ENCODE results near the gene PEPD.
A peak's percentile ranks its signal among the peaks of the same experiment; 100 is the strongest.

The PEPD gene

DNA sequence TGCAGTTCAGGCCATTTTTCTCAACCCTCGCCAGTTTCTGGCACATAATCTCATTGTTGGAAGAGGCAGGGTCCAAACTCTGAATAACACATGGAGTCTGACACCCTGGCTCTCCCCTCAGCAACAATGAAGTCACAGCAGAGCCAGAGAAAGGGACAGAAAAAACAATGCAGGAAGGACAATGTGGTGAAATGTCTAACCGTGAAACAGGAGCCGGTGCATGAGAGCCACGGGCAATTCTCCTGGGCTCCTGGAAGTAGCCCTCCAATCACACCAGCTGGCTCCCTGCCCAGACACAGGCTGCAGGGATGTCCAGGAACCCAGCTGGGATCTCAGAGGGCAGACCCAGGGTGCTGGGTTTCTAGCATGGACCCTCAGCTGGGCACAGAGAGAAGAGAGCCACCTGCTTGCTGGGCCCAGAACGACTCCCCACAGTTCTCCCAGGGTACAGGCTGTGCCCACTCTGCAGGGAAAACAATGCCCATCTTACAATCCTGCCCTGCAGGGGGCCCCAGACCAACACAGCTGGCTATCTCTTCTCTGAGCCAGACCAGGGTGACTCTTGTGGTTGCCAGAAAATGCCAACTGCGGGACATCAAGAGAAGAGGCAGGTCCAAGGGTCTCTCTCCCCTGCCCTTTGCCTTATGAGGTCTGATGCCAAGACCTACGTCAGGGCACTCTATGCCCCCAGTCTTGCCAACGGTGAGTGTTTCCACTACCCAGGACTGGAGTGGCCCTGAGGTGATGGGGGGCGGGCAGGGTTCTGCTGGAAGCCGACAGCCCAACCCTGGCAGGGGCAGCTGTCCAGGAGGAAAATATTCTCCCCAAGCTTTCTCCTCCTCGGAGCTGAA is 83.5 kb downstream of the PEPD start:
- DNase-seq (ENCODE audit: low read depth), result no peak

DNA sequence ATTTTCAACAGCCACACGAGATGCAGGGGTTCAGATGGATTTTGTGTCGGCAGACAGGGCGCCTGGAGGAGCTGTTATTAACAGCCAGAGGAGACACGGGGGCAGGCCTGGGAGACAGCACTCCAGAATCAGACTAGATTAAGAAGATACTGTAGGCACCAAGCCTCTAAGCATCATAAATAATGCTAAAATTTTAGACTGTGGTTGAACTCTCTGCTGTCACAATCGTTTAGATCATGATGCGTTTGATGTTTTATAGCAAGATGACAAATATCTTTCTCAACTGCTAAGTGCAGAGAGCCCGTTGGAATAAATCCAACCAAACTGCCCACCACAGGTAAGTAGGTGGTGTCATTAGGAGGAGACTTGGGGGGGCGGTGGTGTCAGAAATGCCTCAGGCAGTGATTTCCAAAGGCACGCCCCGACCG is 84.2 kb downstream of the PEPD start:
- DNase-seq (ENCODE audit: low read depth), result no peak

DNA sequence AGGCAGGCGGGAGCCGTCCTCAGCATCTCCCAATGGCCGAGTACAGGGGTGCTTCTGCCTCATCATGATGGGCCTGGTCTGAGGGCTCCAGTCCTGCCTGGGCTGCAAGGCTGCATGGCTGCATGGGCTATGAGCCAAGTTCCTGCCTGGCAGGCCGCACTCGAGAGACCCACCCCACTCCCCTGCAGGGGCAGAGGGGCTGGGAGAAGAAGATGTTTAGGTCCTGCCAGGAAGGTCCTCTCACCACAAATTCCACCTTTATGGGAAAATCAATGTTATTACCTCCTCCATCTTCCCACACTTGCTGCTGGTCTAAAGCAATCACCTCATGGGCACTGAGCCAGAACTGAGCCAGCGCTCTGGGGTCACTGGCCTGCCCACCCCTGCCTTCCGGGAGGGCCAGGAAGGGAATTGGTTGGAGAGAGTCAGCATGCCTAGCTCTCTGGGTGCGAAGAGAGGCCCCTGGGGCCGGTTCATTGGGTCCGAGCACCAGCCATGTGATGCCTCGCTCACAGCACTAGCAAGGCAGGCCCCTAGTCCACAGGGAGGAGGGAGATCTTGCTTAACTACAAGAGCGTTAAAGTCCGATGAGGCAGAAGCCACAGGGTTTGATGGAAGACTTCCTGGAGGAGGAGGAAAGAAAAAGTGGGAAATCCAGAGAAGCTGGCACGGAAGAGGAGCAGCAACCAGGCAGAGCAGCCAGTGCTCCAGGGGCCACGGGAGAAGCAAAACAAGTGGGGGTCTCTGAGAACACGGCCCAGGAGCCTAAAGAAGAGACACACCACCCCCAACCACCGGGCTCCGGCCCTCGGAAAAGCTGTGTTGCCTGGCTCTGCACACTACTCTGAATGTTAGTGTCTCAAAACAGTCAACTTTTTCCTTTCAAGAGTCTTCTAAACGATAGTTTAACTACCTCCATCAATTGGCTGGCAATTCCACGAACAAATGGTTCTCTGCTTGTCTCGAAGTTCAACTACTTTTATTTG is 84.9 kb downstream of the PEPD start:
- no peak for DNase-seq (ENCODE audit: low read depth)

DNA sequence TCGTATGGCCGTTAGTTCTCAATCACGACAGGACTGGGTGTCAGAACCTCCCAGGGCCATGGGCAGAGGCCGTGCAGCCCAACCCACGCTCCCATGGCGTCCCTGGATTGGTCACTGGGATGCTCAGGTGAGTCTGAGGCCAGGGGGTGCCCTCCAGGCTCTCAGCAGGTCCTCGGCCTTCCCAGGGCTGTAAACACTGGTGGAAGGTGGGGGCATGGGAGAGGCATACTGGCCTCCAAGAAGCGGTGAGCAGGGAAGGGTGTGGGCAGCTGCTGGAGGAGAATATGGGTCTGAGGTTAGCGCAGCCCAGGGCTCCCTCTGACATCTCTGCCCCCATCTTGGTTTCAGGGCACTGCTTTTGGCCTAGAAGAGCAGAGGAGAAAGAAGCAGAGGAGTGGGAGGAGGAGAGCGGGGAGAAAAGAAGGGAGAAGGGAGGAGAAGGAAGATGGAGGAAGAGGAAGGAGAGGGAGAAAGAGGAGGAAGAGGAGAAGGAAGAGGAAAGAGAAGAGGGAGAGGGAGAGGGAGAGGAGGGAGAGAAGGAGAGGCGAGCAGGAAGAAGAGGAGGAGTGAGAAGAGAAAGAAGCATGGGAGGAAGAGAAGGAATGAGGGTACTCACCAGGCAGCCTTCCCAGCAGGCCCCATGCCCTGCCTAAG is 85.8 kb downstream of the PEPD start:
- no peak for DNase-seq (ENCODE audit: low read depth)

GRCh38 chr19:33434886-33435705 is 86.5 kb downstream of the PEPD start:
- no peak for DNase-seq (ENCODE audit: low read depth)

DNA sequence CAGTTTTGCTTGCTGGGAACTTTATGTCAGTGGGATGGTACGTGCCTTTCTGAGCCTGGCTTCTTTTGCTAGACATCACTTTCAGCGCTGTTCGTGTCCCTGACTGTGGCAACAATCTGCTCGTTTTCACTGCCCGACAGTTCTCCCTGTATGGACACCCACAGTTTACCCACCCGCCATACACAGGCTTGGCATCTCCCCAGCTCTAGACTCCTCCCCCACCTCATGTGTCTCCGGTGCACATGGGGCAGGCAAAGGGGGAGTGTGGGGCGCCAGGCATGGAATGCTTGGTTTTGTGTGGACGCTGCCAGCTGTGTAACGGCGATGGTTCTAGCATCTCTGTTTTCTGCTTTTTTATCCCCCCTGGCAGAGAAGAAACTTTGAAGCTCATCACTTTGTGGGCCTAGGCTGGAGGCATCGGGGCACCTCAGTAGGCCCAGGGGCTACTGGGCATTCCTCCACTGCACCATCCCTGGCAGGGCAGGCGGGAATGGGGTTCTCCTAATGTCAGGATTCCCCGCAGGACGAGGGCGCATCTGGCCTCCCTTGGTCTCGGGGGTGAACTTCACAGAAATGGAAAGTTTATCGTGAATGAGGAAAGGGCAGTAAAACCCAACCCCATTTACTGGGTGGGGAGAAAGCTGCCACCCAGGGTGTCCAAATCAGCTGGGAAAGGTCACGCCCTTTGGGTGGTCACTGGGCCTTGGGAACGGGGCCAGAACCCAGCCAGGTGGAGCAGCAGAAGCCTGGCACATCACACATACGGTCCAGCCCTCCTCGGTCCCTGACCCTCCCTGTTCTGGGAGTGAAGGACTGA is 87.3 kb downstream of the PEPD start:
- DNase-seq (ENCODE audit: low read depth), result no peak

- no peak for DNase-seq (ENCODE audit: low read depth)
These were observed 89.0 kb downstream of the PEPD start for GRCh38 chr19:33432446-33433170.

DNA sequence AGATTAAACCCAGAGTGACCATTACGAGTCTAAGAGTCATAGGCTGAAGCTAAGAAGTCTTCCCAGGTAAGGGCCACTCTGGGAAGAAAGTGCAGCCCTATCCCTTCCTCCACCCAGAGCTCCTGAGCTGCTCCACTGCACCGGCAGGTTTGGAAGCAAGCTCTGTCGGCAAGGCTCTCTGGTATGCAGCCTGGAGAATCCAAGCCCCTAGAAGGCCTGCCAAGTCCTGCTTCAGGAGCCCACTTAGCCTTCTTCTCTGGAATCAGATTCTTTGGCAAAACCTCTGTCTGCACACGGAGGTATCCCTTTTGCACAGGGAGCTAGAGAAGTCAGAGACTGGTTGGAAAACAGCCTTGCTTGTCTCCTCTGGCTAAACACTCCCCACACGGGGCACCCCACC is 89.6 kb downstream of the PEPD start:
- no peak for DNase-seq (ENCODE audit: low read depth)

- peak; percentile 21 for DNase-seq (ENCODE audit: low read depth)
These were observed 90.8 kb downstream of the PEPD start for GRCh38 chr19:33430674-33431277.

- DNase-seq (ENCODE audit: low read depth), result peak; percentile 9
These were observed 91.5 kb downstream of the PEPD start for GRCh38 chr19:33429891-33430673.

- DNase-seq (ENCODE audit: low read depth), result no peak
These were observed 92.9 kb downstream of the PEPD start for GRCh38 chr19:33428627-33429125.

DNA sequence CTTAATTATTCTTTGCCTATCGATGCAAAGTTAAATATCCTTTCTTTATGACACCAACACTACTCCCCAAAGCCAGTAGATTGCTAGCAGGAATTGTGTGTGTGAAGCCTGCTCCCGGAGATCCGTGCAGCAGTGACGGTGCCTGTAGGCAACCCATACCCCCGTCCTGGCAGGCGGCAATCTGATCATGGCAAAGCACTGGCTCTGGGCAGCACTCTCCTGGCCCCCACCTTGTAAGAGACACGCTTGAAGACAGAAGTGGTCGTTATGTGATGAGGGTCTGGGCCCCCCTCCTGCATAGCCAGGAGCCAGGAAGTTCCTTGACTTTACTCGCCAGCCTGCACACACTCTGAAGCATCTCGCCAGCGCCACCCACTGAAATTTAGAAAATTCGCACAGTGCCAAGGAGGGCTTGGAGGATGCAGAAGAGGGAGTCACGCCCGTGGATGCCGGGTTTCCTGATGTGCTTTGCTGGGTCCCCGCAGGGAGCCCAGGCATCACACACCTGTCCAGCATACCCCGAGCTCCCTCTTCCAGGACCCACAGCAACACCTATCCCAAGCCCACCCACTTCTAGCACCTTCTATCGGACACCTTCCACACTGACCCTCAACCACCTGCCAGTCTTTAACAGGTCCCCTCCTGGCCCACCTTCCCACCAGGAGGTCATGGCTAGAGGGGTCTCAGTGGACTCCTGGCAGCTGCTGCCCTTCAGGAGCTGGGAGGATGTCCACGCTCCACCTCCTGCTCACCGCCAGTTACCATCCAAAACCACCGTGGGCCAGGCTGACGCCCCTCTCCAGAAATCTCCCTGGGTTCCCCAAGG is 93.6 kb downstream of the PEPD start:
- DNase-seq (ENCODE audit: low read depth), result no peak

DNA sequence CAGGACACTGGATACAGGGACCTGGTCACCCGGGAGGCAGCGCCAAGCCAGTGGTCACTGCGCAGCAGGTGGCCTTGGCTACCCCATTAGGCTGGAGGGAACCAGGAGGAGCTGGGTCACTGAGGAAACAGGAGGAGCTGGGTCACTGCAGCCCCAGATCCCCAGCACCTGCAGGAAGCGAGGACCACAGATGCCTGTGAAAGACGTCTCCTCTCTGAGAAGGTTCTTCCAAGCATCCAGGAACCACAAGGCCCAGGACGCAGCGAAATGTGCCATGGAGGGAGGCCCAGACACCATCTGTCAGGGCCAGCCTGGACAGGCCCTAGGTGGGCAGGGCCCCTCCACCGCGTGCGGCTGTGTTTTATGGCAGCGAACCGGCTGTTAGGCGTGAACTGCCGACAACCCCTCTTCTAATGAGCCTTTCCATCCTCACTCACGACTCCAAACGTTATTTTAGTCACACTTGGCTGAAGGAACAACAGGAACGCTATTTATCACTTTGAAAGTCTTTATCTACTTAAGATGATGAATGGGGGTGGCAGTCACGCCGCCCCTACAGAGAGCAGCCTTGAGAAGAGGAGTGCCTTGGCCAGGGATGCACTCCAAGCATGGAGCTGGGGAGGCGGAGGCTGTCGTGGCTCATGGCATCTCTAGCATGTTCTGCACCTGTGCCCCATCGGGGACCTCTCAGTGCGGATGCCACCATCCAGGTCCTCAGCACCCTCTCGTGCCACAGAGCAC is 94.8 kb downstream of the PEPD start:
- no peak for DNase-seq (ENCODE audit: low read depth)

DNA sequence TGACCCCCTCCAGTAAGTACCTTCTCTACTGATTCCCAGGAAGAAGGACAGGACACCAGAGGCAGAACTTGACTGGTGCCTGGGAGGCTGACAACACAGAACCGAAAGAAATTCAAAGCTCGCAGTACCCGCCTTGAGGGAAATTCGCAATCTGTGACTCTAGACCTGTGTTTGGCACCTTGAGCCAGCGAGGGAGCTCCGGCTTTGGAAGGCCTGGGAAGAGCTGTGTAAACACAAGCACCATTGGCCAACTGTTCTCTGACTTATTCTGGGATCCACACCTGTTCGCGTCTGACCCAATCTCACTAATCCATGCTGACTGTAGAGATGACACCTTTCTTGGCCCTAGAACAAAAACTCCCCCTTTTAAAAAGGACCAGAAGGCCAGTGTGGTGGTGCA is 97.4 kb downstream of the PEPD start:
- no peak for DNase-seq (ENCODE audit: low read depth)

- no peak for DNase-seq (ENCODE audit: low read depth)
These were observed 99.0 kb downstream of the PEPD start for GRCh38 chr19:33422369-33423180.

- DNase-seq (ENCODE audit: low read depth), result no peak
These were observed 100.2 kb downstream of the PEPD start for GRCh38 chr19:33421368-33421767.
